WI38 (cell line): ENCODE results near the gene CHADL.

ENCODE experiments used
- H3K4me3 ChIP-seq: 2 replicates; pipeline ENCODE4 v1.5.1; 2011; ENCODE audit warnings: low read depth, mild to moderate bottlenecking, control low read depth, low read length
- TF ChIP-seq, protein P1 (sequence below): IDR thresholded peaks from 2 replicates; pipeline ENCODE4 v1.5.1; 2012; ENCODE audit warnings: low read depth, mild to moderate bottlenecking, control low read depth, low read length

The CHADL gene

DNA sequence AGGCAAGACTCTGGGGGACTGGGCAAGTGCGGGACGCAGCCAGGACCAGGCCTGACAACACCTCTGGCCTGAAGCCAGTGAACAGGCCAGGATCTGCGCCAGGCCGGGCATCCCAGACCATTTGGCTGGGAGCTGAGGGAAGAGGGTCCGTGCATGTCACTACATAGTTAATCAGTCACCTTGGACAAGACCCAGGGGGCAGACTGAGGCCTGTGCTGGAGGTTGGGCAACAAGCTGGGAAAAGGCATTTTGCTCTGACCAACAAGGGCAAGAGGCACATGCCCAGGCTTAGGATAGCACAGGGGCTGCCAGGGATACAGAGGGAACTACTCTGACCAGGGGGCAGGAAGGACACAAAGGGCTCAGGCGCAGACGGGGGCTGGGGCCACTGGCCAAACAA lies 7.0 kb upstream of the CHADL start:
- H3K4me3 ChIP-seq, result no peak overlapping the region
- TF ChIP-seq, protein P1, sequence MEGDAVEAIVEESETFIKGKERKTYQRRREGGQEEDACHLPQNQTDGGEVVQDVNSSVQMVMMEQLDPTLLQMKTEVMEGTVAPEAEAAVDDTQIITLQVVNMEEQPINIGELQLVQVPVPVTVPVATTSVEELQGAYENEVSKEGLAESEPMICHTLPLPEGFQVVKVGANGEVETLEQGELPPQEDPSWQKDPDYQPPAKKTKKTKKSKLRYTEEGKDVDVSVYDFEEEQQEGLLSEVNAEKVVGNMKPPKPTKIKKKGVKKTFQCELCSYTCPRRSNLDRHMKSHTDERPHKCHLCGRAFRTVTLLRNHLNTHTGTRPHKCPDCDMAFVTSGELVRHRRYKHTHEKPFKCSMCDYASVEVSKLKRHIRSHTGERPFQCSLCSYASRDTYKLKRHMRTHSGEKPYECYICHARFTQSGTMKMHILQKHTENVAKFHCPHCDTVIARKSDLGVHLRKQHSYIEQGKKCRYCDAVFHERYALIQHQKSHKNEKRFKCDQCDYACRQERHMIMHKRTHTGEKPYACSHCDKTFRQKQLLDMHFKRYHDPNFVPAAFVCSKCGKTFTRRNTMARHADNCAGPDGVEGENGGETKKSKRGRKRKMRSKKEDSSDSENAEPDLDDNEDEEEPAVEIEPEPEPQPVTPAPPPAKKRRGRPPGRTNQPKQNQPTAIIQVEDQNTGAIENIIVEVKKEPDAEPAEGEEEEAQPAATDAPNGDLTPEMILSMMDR, result no peak

DNA sequence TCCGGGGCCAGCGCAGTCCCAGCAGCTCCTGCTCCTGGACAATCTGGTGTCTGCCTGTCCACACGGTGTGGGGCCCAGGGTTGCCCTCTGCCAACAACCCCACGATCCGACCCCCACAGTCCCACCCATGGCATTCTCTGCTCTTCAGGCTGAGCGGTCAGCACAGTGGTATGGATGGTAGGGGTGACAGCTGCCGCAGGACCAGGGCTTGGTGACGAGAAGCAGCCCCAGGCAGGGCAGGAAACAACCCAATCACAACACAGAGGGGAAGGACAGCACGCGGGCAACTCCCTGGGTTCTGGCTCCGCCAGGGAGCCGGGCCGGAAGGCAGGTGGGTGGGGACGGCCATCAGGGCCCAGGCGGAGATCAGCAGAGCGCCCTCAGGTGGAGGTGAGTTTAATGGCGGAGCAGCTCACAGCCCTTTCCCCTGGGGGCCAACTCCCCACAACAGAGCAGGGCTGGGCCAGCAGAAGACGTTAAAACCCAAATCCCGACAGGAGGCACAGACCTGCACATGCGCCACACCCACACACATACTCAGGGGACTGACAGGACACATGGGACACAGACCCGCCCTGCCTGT lies 5.3 kb upstream of the CHADL start:
- TF ChIP-seq, protein P1, result no peak
- H3K4me3 ChIP-seq, result no peak overlapping the region

DNA sequence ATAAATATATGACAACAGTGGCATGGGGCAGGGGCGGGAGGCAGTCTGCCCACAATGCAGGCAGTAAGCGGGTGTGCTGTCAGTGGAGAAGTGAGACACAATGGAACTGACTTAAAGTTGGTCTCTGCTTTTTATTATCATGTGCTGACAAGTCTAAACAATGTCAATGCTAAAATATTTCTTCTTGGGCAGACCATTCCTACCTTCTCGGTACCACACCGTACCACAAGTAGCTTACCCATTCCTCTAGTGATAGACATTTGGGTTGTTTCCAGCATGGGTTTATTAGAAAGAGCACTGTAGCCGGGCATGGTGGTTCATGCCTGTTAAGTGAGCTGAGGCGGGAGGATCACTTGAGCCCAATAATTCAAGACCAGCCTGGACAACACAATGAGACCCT lies 2.6 kb upstream of the CHADL start:
- TF ChIP-seq, protein P1, result no peak

DNA sequence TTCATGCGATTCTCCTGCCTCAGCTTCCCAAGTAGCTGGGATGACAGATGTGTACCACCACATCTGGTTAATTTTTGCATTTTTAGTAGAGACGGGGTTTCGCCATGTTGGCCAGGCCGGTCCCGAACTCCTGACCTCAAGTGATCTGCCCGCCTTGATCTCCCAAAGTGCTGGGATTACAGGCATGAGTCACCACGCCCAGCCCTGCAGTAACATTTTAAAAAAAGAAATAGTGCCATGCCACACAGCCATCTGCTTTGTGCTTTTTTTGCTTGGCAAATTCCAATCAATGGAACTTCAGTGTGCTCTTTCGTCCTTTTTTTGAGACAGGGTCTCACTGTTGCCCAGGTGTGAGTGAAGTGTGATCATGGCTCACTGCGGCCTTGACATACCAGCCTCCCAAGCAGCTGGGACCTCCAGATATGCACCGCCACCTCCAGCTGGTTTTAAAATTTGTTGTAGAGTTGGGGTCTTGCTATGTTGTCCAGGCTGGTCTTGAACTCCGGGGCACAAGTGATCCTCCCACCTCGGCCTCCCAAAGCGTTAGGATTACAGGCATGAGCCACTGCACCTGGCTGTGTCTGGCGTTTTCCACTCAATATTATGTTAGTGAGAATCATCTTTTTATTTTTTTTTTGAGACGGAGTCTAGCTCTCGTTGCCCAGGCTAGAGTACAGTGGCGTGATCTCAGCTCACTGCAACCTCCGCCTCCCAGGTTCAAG lies 1.8 kb upstream of the CHADL start:
- TF ChIP-seq, protein P1, result no peak
- H3K4me3 ChIP-seq, result no peak overlapping the region

More for the DNA sequence above, 2.6 kb upstream of the CHADL start:
- H3K4me3 ChIP-seq, result no peak overlapping the region

DNA sequence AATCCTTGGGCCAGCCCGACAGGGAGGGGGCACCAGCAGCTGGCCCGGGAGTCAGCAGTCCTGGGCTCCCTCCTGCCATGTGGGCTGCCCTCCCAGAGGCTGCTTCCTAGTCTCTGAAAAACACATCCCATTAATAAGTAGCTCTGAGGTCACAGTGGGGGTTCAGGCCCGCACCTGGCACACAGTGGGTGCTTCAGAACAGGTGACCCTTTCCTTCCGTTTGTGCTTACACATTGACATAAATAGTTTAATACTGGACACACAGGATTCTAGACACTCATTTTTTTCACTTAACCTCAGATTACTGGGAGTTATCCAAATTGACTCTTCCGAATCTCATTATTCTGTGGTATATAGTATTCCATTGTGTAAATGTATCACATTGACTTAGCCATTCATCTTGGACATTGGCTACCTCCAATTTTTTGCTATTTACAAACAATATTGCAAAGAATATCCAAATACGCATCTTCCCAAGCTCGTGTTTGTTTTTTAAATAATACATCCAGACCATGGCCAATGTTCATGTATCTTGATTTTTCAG lies 474 bp upstream of the CHADL start:
- no peak overlapping the region for H3K4me3 ChIP-seq
- TF ChIP-seq, protein P1, result no peak

DNA sequence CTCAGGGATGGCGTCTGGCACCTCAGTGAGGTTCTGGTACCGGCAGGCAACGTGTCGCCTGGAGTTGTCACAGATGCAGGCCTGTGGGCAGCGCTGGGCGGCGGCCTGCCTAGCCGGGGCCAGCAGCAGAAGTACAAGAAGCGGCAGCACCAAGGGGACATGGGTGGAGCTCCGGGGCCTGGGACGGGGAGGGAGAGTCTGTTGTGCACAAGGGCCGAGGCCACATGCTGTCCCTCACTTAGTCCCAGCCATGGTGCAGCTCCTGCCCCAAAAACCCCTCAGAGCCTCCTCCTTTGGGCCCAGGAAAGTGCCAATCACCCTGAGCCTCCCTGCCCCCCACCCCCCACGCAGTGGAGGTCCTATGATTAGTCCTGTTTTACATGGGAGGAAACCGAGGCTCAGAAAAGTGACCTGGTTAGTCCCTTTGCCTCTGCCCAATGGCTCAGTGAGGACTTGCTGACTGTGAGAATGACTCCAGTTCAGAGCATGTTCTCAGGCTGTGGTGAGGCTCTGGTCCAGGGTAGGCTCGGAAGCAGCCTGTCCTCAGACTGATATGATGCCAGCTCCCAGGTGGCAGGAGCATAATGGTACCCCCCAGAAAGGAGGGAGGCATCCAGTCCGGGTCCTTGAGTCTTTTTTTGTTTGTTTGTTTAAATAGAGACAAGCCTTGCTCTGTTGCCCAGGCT lies 1.1 kb downstream of the CHADL start:
- no peak overlapping the region for H3K4me3 ChIP-seq
- TF ChIP-seq, protein P1, result no peak
